ENCODE results near the gene CYSLTR1. TPM values are rescaled to one million over a fixed set of nuclear protein-coding genes. Genes with fewer than 3 reads are reported as not detected.

The CYSLTR1 gene
- total and polyA plus RNA-seq, 2 of the 4 experiments (the other 2 are of a cell fraction), result not detected

DNA sequence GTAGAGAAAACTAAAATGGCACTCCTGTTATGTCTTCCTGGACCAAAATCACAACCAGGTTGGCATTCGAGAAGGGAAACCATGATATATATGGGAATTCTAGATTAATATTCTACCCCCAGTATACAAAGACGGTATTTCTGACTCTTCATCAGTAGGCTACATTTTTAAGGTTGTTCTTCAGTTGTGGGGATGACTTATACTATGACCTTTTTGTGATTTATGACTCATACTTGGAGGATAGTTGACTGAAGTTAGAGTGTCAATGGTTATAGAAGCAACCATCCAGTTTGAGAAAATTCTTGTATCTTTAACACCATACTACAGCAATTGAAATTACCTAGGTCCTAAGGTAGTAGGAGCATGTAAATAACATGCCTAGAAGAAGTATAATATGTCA, 49.8 kb upstream of the CYSLTR1 start:
- Histone ChIP-seq H3K9me1 (ENCODE audit: insufficient read depth, low read length) (no peaks in the 10 kb centered on the region), H3K14ac (replicated peaks; ENCODE audit: low read depth, low read length) (no peak overlapping the region), H3K18ac (ENCODE audit: low read depth, low read length) (no peak overlapping the region), H2BK15ac (ENCODE audit: low read depth, low read length) (no peak overlapping the region), H3K9ac (ENCODE audit: low read depth, low read length) (no peak overlapping the region), H3K4me2 (ENCODE audit: low read depth, low read length) (no peak overlapping the region), H3K27ac (ENCODE audit: insufficient read depth, low read length) (no peak overlapping the region), H2AFZ (replicated peaks; ENCODE audit: low read length, poor library complexity) (no peak overlapping the region), H3K56ac (ENCODE audit: extremely low read depth, insufficient read depth, low read length) (no peak overlapping the region), H3K4me1 (ENCODE audit: control insufficient read depth, insufficient read depth, low read length) (no peaks in the 10 kb centered on the region), H4K8ac (ENCODE audit: low read depth in 2 of 2, low read length in 2 of 2) (no peak overlapping the region), H3K4me3 (ENCODE audit: insufficient read depth, low read depth, low read length) (no peak overlapping the region), H2BK5ac (ENCODE audit: low read depth, low read length, poor library complexity, severe bottlenecking) (no peak overlapping the region), H4K91ac (ENCODE audit: insufficient read depth, low read depth, low read length) (no peak overlapping the region), H3K23ac (ENCODE audit: low read depth, low read length) (no peak overlapping the region), H3K79me1 (ENCODE audit: low read depth in 1 of 2, low read length in 2 of 2) (no peaks in the 10 kb centered on the region), H2BK120ac (ENCODE audit: low read depth, low read length) (no peak overlapping the region), H3K27me3 (ENCODE audit: control insufficient read depth, insufficient read depth, low read length) (no peaks in the 10 kb centered on the region), H3K9me3 (ENCODE audit: control insufficient read depth, insufficient read depth, low read length) (no peaks in the 10 kb centered on the region), H4K5ac (ENCODE audit: low read depth, low read length) (no peak overlapping the region), H3K4ac (ENCODE audit: low read depth, low read length) (no peak overlapping the region), H4K20me1 (ENCODE audit: insufficient read depth, low read length) (no peaks in the 10 kb centered on the region), H3K36me3 (ENCODE audit: control insufficient read depth, insufficient read depth, low read length) (no peaks in the 10 kb centered on the region), H2AK9ac (replicated peaks; ENCODE audit: low read depth, low read length, poor library complexity) (no peak overlapping the region), H2BK20ac (ENCODE audit: low read depth, low read length) (no peak overlapping the region), H2AK5ac (ENCODE audit: low read depth, low read length) (no peak overlapping the region)
- intact Hi-C loops (cut with micrococcal nuclease), result no loop called here
- no peak for DNase-seq
- dilution Hi-C loops (cut with HindIII; ENCODE audit: low sequenced_read_pairs, unreplicated experiment), result no loop called here
- CTCF ChIA-PET, result no interaction called here
- POLR2A ChIA-PET (ENCODE audit: unreplicated experiment), result no interaction called here
- no CpG with 5 or more reads among the region's 2 CpGs for WGBS, 2 experiments (ENCODE audit: extremely low coverage in 2 of 2, insufficient read length in 1 of 2)
- no TSS peak for BruUV-seq (replicated peaks)
- in situ Hi-C loops (cut with MboI; ENCODE audit: low sequenced_read_pairs), result no loop called here
- no peak for ATAC-seq (ENCODE audit: low read depth)
- TF ChIP-seq CHD1 (IDR thresholded peaks at IDR 0.05; ENCODE audit: low read depth, low read length) (no peak), RCOR1 (IDR thresholded peaks at IDR 0.05; ENCODE audit: insufficient replicate concordance, low read length) (no peak), MXI1 (IDR thresholded peaks at IDR 0.05; ENCODE audit: borderline replicate concordance, low read depth, low read length) (no peak)
- TF ChIP-seq, protein P1, sequence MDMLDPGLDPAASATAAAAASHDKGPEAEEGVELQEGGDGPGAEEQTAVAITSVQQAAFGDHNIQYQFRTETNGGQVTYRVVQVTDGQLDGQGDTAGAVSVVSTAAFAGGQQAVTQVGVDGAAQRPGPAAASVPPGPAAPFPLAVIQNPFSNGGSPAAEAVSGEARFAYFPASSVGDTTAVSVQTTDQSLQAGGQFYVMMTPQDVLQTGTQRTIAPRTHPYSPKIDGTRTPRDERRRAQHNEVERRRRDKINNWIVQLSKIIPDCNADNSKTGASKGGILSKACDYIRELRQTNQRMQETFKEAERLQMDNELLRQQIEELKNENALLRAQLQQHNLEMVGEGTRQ (IDR thresholded peaks at IDR 0.05; ENCODE audit: low read depth, low read length), result no peak
